Mesenchymal stem cell (in vitro differentiated cells and primary cell): ENCODE measurements around the gene NPHP1.
"Not testable (repeated sequence)": the region's sequence is repeated elsewhere in the genome, so short reads cannot be mapped to it uniquely, and the experiment has no call there.

Source experiments
- DNase-seq: peaks from one replicate; pipeline ENCODE4 v3.0.0-alpha.2; 2013
- H2AFZ ChIP-seq: one replicate; pipeline ENCODE4 v1.6.1; 2013; ENCODE audit warnings: low read depth, mild to moderate bottlenecking, control low read depth, inconsistent platforms, low read length, moderate library complexity
- H2AK5ac ChIP-seq: 2 replicates; pipeline ENCODE4 v1.6.1; 2013; ENCODE audit warnings: low read length, moderate library complexity, mild to moderate bottlenecking, inconsistent platforms; ENCODE audit not compliant: severe bottlenecking
- H2BK120ac ChIP-seq: one replicate; pipeline ENCODE4 v1.6.1; 2013; ENCODE audit warnings: low read depth, mild to moderate bottlenecking, inconsistent platforms, low read length, moderate library complexity
- H2BK12ac ChIP-seq, 2 experiments: one replicate each; pipeline ENCODE4 v1.6.1; 2013; ENCODE audit warnings: inconsistent platforms in 2 of 2, low read length in 2 of 2, mild to moderate bottlenecking in 2 of 2, moderate library complexity in 2 of 2, control low read depth in 1 of 2
- H2BK15ac ChIP-seq: one replicate; pipeline ENCODE4 v1.6.1; 2013; ENCODE audit warnings: mild to moderate bottlenecking, low read depth, inconsistent platforms; ENCODE audit not compliant: poor library complexity, severe bottlenecking
- H2BK5ac ChIP-seq: 2 replicates; pipeline ENCODE4 v1.6.1; 2013; ENCODE audit warnings: low read depth, mild to moderate bottlenecking, low read length, control low read depth, inconsistent platforms; ENCODE audit not compliant: poor library complexity, severe bottlenecking
- H3K14ac ChIP-seq, 2 experiments: one replicate each; pipeline ENCODE4 v1.6.1; 2013; ENCODE audit warnings: inconsistent platforms in 2 of 2, low read length in 2 of 2, control low read depth in 1 of 2, mild to moderate bottlenecking in 1 of 2, moderate library complexity in 1 of 2
- H3K18ac ChIP-seq, 2 experiments: one replicate each; pipeline ENCODE4 v1.6.1; 2013; ENCODE audit warnings: inconsistent platforms in 2 of 2, low read length in 2 of 2, control low read depth in 1 of 2, low read depth in 1 of 2, mild to moderate bottlenecking in 1 of 2
- H3K23ac ChIP-seq, 2 experiments: one replicate each; pipeline ENCODE4 v1.6.1; 2013; ENCODE audit warnings: inconsistent platforms in 2 of 2, low read length in 2 of 2, mild to moderate bottlenecking in 2 of 2, moderate library complexity in 2 of 2, control low read depth in 1 of 2
- H3K27ac ChIP-seq: 2 replicates; pipeline ENCODE4 v1.5.1; 2013; ENCODE audit warnings: mild to moderate bottlenecking, moderate library complexity, low read length, control low read depth, inconsistent platforms; ENCODE audit not compliant: poor library complexity, severe bottlenecking
- H3K27me3 ChIP-seq, 2 experiments: 2 replicates each; pipeline versions ENCODE4 v1.6.1 to v1.7.0; 2013; ENCODE audit warnings: low read length in 2 of 2, mild to moderate bottlenecking in 2 of 2, moderate library complexity in 2 of 2, control low read depth in 1 of 2, inconsistent platforms in 1 of 2; ENCODE audit not compliant: control insufficient read depth in 1 of 2, insufficient read depth in 1 of 2
- H3K36me3 ChIP-seq, 2 experiments: 2 replicates each; pipeline versions ENCODE4 v1.6.1 to v1.7.0; 2013; ENCODE audit warnings: low read length in 2 of 2, control low read depth in 1 of 2, inconsistent platforms in 1 of 2, low read depth in 1 of 2, mild to moderate bottlenecking in 1 of 2; ENCODE audit not compliant: insufficient read depth in 2 of 2, control insufficient read depth in 1 of 2
- H3K4ac ChIP-seq, 2 experiments: one replicate each; pipeline ENCODE4 v1.6.1; 2013; ENCODE audit warnings: inconsistent platforms in 2 of 2, low read length in 2 of 2, mild to moderate bottlenecking in 2 of 2, moderate library complexity in 2 of 2, control low read depth in 1 of 2, low read depth in 1 of 2
- H3K4me1 ChIP-seq: 2 replicates; pipeline ENCODE4 v1.6.1; 2013; ENCODE audit warnings: low read depth, low read length, control low read depth; ENCODE audit not compliant: control insufficient read depth, insufficient read depth
- H3K4me2 ChIP-seq: 2 replicates; pipeline ENCODE4 v1.6.1; 2013; ENCODE audit warnings: low read length, mild to moderate bottlenecking, inconsistent platforms; ENCODE audit not compliant: poor library complexity, severe bottlenecking
- H3K4me3 ChIP-seq, 2 experiments: 2 replicates each; pipeline versions ENCODE4 v1.5.1 to v1.7.0; 2013; ENCODE audit warnings: low read length in 2 of 2, mild to moderate bottlenecking in 2 of 2, control low read depth in 1 of 2, low read depth in 1 of 2; ENCODE audit not compliant: insufficient read depth in 1 of 2
- H3K79me1 ChIP-seq: replicated peaks from 2 replicates; pipeline ENCODE4 v1.6.1; 2013; ENCODE audit warnings: mild to moderate bottlenecking, control low read depth, low read length, inconsistent platforms; ENCODE audit not compliant: poor library complexity, severe bottlenecking
- H3K9ac ChIP-seq: 2 replicates; pipeline ENCODE4 v1.7.0; 2013; ENCODE audit warnings: mild to moderate bottlenecking, low read length, moderate library complexity
- H3K9me3 ChIP-seq: 2 replicates; pipeline ENCODE4 v1.7.0; 2013; ENCODE audit warnings: mild to moderate bottlenecking, low read length; ENCODE audit not compliant: control insufficient read depth
- H4K8ac ChIP-seq: one replicate; pipeline ENCODE4 v1.6.1; 2013; ENCODE audit warnings: inconsistent platforms, mild to moderate bottlenecking, low read length, moderate library complexity
- H4K91ac ChIP-seq: one replicate; pipeline ENCODE4 v1.6.1; 2013; ENCODE audit warnings: mild to moderate bottlenecking, low read length, inconsistent platforms
- WGBS: methylation state at CpG from one replicate; pipeline ENCODE4 v1.1.7; 2013; ENCODE audit warnings: mixed read lengths; 5-methylcytosine and 5-hydroxymethylcytosine counted together

NPHP1 gene

GRCh38 chr2:110243283-110243682 lies 38.5 kb upstream of the NPHP1 start:
- not testable (repeated sequence) for H3K79me1 ChIP-seq, H3K4ac ChIP-seq, H3K9me3 ChIP-seq, H2BK5ac ChIP-seq, H4K91ac ChIP-seq, H3K14ac ChIP-seq, H3K9ac ChIP-seq, H4K8ac ChIP-seq, H3K27me3 ChIP-seq, DNase-seq, H2AFZ ChIP-seq, H3K4me2 ChIP-seq, H3K27ac ChIP-seq, H2BK12ac ChIP-seq, H2AK5ac ChIP-seq, H2BK120ac ChIP-seq, H3K23ac ChIP-seq, H3K36me3 ChIP-seq, H3K4me1 ChIP-seq, H3K4me3 ChIP-seq, H3K18ac ChIP-seq, H2BK15ac ChIP-seq
- WGBS: no CpG with 5 or more reads among the region's 3 CpGs

- not testable (repeated sequence) for H3K36me3 ChIP-seq, H3K9me3 ChIP-seq, H3K27ac ChIP-seq, H2AFZ ChIP-seq, H2BK15ac ChIP-seq, H2BK5ac ChIP-seq, H4K8ac ChIP-seq, H3K4me3 ChIP-seq, H3K4ac ChIP-seq, H3K27me3 ChIP-seq, H3K14ac ChIP-seq, H2BK12ac ChIP-seq, H3K4me2 ChIP-seq, H3K4me1 ChIP-seq, H3K23ac ChIP-seq, H3K9ac ChIP-seq, H3K79me1 ChIP-seq, H2BK120ac ChIP-seq, H4K91ac ChIP-seq, DNase-seq, H3K18ac ChIP-seq, H2AK5ac ChIP-seq
- no CpG with 5 or more reads among the region's 5 CpGs for WGBS
Observed at GRCh38 chr2:110234514-110234913, 29.7 kb upstream of the NPHP1 start.

- H3K4me1 ChIP-seq, H2BK15ac ChIP-seq: not testable (repeated sequence)
- no CpG with 5 or more reads among the region's 1 CpG for WGBS
Observed at GRCh38 chr2:110229886-110230285, 25.1 kb upstream of the NPHP1 start.

GRCh38 chr2:110222626-110223025 lies 17.8 kb upstream of the NPHP1 start:
- H3K9me3 ChIP-seq, H4K91ac ChIP-seq, H3K14ac ChIP-seq, H2AFZ ChIP-seq, H4K8ac ChIP-seq, H3K4ac ChIP-seq, H3K23ac ChIP-seq, H3K4me1 ChIP-seq, H2BK5ac ChIP-seq, H3K4me3 ChIP-seq, H3K9ac ChIP-seq, H2BK120ac ChIP-seq, DNase-seq, H2BK12ac ChIP-seq, H3K27ac ChIP-seq, H3K36me3 ChIP-seq, H3K4me2 ChIP-seq, H2AK5ac ChIP-seq, H3K18ac ChIP-seq, H3K79me1 ChIP-seq, H2BK15ac ChIP-seq: not testable (repeated sequence)
- WGBS: 33% methylated on average over 1 of the region's 1 CpG
- H3K27me3 ChIP-seq: peaks cover 23 to 41% of the 10 kb centered on the region in 2 experiments

More at GRCh38 chr2:110229886-110230285, 25.1 kb upstream of the NPHP1 start:
- not testable (repeated sequence) for H3K27ac ChIP-seq, H3K36me3 ChIP-seq, H3K9me3 ChIP-seq, DNase-seq, H3K14ac ChIP-seq, H4K91ac ChIP-seq, H3K4me3 ChIP-seq, H3K9ac ChIP-seq, H2BK5ac ChIP-seq, H3K18ac ChIP-seq, H2BK120ac ChIP-seq, H3K4me2 ChIP-seq, H2AK5ac ChIP-seq, H3K79me1 ChIP-seq, H3K4ac ChIP-seq, H2BK12ac ChIP-seq, H2AFZ ChIP-seq, H4K8ac ChIP-seq, H3K23ac ChIP-seq
- H3K27me3 ChIP-seq: peaks cover 3 to 17% of the 10 kb centered on the region in 2 experiments
